ENCODE data around the gene FADS3. TPM values are rescaled to one million over a fixed set of nuclear protein-coding genes. Genes with fewer than 3 reads are reported as not detected.

The FADS3 gene
- total and polyA plus RNA-seq, 2 donors (not counting 1 experiment from before 2014, with no cell fraction given): 225 to 256 TPM

DNA sequence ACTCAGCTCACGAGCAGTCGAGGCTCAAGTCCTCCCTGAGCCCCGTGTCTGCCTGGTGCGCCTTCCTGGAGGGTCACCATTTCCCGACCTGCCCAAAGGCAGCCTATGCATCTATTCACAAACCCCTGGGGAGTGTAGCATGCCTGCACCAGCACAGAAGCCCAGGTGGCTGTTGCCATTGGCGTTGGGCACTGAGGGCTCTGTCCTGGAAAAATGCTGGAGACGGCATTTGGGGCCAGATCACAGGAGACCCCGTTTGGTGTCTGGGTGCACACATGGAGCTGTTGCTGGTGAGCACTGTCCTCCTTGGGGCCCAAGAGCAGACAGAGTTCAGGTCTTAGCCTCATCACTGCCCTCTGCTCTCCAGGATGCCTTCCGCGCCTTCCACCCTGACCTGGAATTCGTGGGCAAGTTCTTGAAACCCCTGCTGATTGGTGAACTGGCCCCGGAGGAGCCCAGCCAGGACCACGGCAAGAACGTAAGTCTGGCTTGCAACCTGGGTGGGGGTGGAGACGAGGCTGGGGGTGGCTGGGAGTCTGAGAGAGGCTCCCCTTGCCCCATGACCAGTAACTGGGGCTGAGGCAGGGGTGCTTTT lies 53.8 kb downstream of the FADS3 start:
- Histone ChIP-seq H3K4me3 (ENCODE audit: control extremely low read depth in 1 of 5, extremely low read depth in 1 of 5, insufficient read depth in 1 of 5, low read depth in 2 of 5, low read length in 4 of 5) (no peak overlapping the region), H3K36me3 (replicated peaks in 1 of 2; ENCODE audit: control extremely low read depth in 1 of 2, control insufficient read depth in 1 of 2, extremely low read depth in 1 of 2, insufficient read depth in 2 of 2, low read length in 1 of 2) (no peaks in the 10 kb centered on the region), H3K9me3 (ENCODE audit: control extremely low read depth in 1 of 3, control insufficient read depth in 2 of 3, insufficient read depth in 1 of 3, low read length in 2 of 3) (peaks cover 0 to 8% (median 0%) of the 10 kb centered on the region in 3 donors), H3K9ac (ENCODE audit: low read length) (no peak overlapping the region), H3K4me2 (replicated peaks; ENCODE audit: low read depth, low read length, poor library complexity, severe bottlenecking) (no peak overlapping the region), H3K27me3 (replicated peaks in 1 of 4; ENCODE audit: control extremely low read depth in 1 of 4, control insufficient read depth in 3 of 4, insufficient read depth in 4 of 4, low read length in 3 of 4) (no peaks in the 10 kb centered on the region), H3K27ac (ENCODE audit: low read length in 2 of 2) (no peak overlapping the region), H2AFZ (ENCODE audit: insufficient read depth, low read depth, low read length, poor library complexity, severe bottlenecking) (no peak overlapping the region), H3K4me1 (ENCODE audit: control insufficient read depth in 2 of 2, insufficient read depth in 2 of 2, low read length in 2 of 2) (peaks cover 16 to 23% of the 10 kb centered on the region in 2 donors), H4K20me1 (ENCODE audit: control insufficient read depth, insufficient read depth, low read length, poor library complexity, severe bottlenecking) (no peaks in the 10 kb centered on the region), H3K79me2 (ENCODE audit: control insufficient read depth, insufficient read depth, low read length) (no peaks in the 10 kb centered on the region)
- intact Hi-C loops (cut with micrococcal nuclease): no loop called here
- ATAC-seq (ENCODE audit: low read depth): no peak
- H3K4me3 Mint-ChIP-seq: no peak overlapping the region
- H3K27me3 Mint-ChIP-seq: no peaks in the 10 kb centered on the region
- POLR2A ChIA-PET: no interaction called here
- H3K4me1 Mint-ChIP-seq: peaks cover 25% of the 10 kb centered on the region
- no peak for TF ChIP-seq EZH2 (IDR thresholded peaks at IDR 0.05; ENCODE audit: borderline replicate concordance, insufficient read depth, low read depth, low read length, poor library complexity, severe bottlenecking)
- TF ChIP-seq, protein P1, sequence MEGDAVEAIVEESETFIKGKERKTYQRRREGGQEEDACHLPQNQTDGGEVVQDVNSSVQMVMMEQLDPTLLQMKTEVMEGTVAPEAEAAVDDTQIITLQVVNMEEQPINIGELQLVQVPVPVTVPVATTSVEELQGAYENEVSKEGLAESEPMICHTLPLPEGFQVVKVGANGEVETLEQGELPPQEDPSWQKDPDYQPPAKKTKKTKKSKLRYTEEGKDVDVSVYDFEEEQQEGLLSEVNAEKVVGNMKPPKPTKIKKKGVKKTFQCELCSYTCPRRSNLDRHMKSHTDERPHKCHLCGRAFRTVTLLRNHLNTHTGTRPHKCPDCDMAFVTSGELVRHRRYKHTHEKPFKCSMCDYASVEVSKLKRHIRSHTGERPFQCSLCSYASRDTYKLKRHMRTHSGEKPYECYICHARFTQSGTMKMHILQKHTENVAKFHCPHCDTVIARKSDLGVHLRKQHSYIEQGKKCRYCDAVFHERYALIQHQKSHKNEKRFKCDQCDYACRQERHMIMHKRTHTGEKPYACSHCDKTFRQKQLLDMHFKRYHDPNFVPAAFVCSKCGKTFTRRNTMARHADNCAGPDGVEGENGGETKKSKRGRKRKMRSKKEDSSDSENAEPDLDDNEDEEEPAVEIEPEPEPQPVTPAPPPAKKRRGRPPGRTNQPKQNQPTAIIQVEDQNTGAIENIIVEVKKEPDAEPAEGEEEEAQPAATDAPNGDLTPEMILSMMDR (IDR thresholded peaks at IDR 0.05): no peak
- 97% methylated on average over 15 of the region's 15 CpGs for WGBS (ENCODE audit: insufficient coverage)
- no peaks in the 10 kb centered on the region for H3K9me3 Mint-ChIP-seq (ENCODE audit: insufficient read depth)
- H3K27ac Mint-ChIP-seq: no peak overlapping the region
- no peak for DNase-seq
- CTCF ChIA-PET: interaction anchor here (0.6 kb wide), 1 partner anchor 62 kb away, joined by 4 read pairs; no protein-coding TSS in a partner anchor

DNA sequence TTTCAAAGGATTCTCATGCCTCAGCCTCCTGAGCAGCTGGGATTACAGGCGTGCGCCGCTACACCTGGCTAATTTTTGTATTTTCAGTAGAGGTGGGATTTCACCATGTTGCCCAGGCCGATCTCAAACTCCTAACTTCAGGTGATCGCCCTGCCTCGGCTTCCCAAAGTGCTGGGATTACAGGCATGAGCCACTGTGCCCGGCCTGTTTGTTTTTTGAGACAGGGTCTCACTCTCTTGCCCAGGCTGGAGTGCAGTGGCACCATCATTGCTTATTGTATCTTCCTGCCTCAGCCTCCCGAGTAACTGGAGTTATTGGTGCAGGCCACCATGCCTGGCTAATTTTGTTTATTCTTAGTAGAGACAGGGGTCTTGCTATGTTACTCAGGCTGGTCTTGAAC lies 55.2 kb downstream of the FADS3 start:
- POLR2A ChIA-PET: no interaction called here
- H3K9me3 Mint-ChIP-seq (ENCODE audit: insufficient read depth): no peaks in the 10 kb centered on the region

More for the DNA sequence above, 55.2 kb downstream of the FADS3 start:
- H3K27me3 Mint-ChIP-seq: no peaks in the 10 kb centered on the region
- no peak overlapping the region for H3K9ac ChIP-seq (ENCODE audit: low read length)
- H3K36me3 ChIP-seq (replicated peaks in 1 of 2; ENCODE audit: control extremely low read depth in 1 of 2, control insufficient read depth in 1 of 2, extremely low read depth in 1 of 2, insufficient read depth in 2 of 2, low read length in 1 of 2): no peaks in the 10 kb centered on the region
- ATAC-seq (ENCODE audit: low read depth) (no peak), DNase-seq (no peak)
- no peak overlapping the region for H3K4me2 ChIP-seq (replicated peaks; ENCODE audit: low read depth, low read length, poor library complexity, severe bottlenecking)
- peaks cover 25% of the 10 kb centered on the region for H3K4me1 Mint-ChIP-seq
- no peak overlapping the region for H3K27ac ChIP-seq (ENCODE audit: low read length in 2 of 2)
- no peaks in the 10 kb centered on the region for H3K79me2 ChIP-seq (ENCODE audit: control insufficient read depth, insufficient read depth, low read length)
- H4K20me1 ChIP-seq (ENCODE audit: control insufficient read depth, insufficient read depth, low read length, poor library complexity, severe bottlenecking): no peaks in the 10 kb centered on the region
- 98% methylated on average over 8 of the region's 8 CpGs for WGBS (ENCODE audit: insufficient coverage)
- TF ChIP-seq, protein P1 (IDR thresholded peaks at IDR 0.05): no peak
- TF ChIP-seq EZH2 (IDR thresholded peaks at IDR 0.05; ENCODE audit: borderline replicate concordance, insufficient read depth, low read depth, low read length, poor library complexity, severe bottlenecking): no peak
- intact Hi-C loops (cut with micrococcal nuclease): no loop called here
- no peak overlapping the region for H2AFZ ChIP-seq (ENCODE audit: insufficient read depth, low read depth, low read length, poor library complexity, severe bottlenecking)
- peaks cover 0 to 8% (median 0%) of the 10 kb centered on the region in 3 donors for H3K9me3 ChIP-seq (ENCODE audit: control extremely low read depth in 1 of 3, control insufficient read depth in 2 of 3, insufficient read depth in 1 of 3, low read length in 2 of 3)
- CTCF ChIA-PET: no interaction called here
- no peaks in the 10 kb centered on the region for H3K27me3 ChIP-seq (replicated peaks in 1 of 4; ENCODE audit: control extremely low read depth in 1 of 4, control insufficient read depth in 3 of 4, insufficient read depth in 4 of 4, low read length in 3 of 4)
- no peak overlapping the region for H3K4me3 Mint-ChIP-seq
- H3K27ac Mint-ChIP-seq: no peak overlapping the region
- H3K4me3 ChIP-seq (ENCODE audit: control extremely low read depth in 1 of 5, extremely low read depth in 1 of 5, insufficient read depth in 1 of 5, low read depth in 2 of 5, low read length in 4 of 5): no peak overlapping the region
- peaks cover 16 to 23% of the 10 kb centered on the region in 2 donors for H3K4me1 ChIP-seq (ENCODE audit: control insufficient read depth in 2 of 2, insufficient read depth in 2 of 2, low read length in 2 of 2)
